Right hindlimb (tissue), 1 donor: Measurements from ENCODE around the gene CARD8.

ENCODE experiments used
- DNase-seq: peaks from one replicate; pipeline ENCODE4 v3.0.0-alpha.2; 2018

The CARD8 gene

GRCh38 chr19:48169939-48170803 is 85.5 kb downstream of the CARD8 start, which contains the start of the genes LIG1 and ZSWIM9:
TSS of gene LIG1 (minus strand) at chr19:48170344. CDS start at chr19:48165566, 4,778 bp downstream.
TSS of gene ZSWIM9 (plus strand) at chr19:48170680. CDS start at chr19:48171803, 1,123 bp downstream.
- DNase-seq, result peak; percentile 96

- DNase-seq, result no peak
Measured at GRCh38 chr19:48169578-48169938, 86.2 kb downstream of the CARD8 start.

DNA sequence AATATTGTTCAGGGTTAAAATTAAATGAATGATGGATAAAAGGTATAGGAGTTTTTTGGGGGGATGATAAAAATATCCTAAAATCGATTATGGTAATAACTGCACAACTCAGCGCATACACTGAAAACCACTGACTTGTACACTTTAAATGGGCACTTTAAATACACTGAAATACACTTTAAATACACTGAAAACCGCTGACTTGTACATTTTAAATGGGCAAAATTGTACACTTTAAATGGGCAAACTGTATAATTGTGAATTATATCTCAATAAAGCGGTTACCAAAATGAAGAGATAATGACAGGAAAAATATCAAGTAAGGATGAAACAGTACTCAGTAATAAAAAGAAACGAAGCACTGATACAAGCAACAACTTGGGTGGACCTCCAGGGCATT is 87.0 kb downstream of the CARD8 start:
- no peak for DNase-seq

DNA sequence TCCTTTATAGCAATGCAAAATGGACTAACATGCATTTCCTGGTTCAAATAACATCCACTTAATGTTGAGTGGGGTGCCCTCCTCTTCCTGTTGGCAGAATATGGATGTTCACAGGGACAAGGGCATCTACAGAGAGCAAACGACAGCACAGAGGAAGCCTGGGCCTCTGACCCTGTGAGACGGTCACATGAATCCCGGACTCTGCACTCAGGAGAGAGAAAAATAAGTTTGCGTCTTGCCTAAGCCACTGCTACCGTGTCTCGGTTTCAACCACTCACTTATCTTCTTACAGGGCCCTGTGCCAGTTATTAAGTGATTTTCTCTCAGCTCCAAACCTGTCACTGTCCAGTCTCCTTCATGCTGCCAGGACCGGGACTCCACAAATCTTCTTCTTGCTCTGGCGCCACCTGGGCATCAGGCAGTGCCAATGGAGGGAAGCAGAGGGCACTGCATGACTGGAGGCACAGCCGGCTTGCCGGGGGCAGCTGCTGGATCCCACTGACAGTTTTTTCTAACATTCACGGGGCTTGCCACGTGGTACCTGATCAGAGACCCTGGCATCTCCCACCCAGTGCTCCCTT is 97.4 kb downstream of the CARD8 start:
- DNase-seq, result no peak
